GM18519 (cell line): ENCODE data around the gene FAU.
A peak's percentile ranks its signal among the peaks of the same experiment; 100 is the strongest.

ENCODE experiments used
- ATAC-seq: cut with Tn5 transposase; IDR thresholded peaks from one replicate; pipeline ENCODE4 v1.9.1; 2021; ENCODE audit warnings: mild to moderate bottlenecking, moderate library complexity; ENCODE audit not compliant: unreplicated experiment, low FRiP score

Gene FAU

GRCh38 chr11:65109231-65110198 lies 12.4 kb downstream of the FAU start:
- no peak for ATAC-seq

DNA sequence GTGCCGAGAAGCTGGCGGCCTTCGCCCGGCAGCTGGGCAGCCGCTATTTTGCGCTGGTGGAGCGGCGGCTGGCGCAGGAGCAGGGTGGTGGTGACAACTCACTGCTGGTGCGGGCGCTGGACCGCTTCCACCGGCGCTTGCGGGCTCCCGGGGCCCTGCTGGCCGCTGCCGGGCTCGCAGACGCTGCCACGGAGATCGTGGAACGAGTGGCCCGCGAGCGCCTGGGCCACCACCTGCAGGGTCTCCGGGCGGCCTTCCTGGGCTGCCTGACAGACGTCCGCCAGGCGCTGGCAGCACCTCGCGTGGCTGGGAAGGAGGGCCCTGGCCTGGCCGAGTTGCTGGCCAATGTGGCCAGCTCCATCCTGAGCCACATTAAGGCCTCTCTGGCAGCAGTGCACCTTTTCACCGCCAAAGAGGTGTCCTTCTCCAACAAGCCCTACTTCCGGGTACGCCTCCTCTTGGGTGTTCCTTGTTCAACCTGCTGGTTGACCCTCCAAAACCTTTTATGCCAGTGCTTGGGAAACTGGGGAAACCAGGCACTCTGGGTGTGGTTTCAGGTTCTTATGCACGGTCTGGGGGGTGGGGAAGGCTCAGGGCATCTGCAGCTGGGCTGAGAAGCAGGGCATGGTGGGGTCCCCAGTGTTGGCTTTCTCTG lies 13.3 kb downstream of the FAU start:
- no peak for ATAC-seq

DNA sequence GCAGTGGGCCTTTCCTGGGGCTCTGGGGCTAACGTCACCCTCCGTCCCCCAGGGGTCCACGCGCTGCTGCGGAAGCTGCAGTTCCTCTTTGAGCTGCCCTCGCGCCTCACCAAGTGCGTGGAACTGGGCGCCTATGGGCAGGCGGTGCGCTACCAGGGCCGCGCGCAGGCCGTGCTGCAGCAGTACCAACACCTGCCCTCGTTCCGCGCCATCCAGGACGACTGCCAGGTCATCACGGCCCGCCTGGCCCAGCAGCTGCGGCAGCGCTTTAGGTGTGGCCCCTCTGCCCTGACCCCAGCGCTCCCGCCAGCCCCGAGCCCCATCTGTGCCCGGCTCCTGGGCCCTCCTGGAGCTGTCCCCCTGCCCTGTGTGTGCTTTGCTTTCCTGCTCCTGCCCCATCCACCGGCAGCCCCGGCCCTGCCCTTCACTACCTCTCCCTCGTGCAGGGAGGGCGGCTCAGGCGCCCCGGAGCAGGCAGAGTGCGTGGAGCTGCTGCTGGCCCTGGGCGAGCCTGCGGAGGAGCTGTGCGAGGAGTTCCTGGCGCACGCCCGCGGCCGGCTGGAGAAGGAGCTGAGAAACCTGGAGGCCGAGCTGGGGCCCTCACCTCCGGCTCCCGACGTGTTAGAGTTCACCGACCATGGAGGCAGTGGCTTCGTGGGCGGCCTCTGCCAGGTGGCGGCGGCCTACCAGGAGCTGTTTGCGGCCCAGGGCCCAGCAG lies 14.0 kb downstream of the FAU start:
- no peak for ATAC-seq

- no peak for ATAC-seq
These were observed 14.9 kb downstream of the FAU start for GRCh38 chr11:65107078-65107477.

DNA sequence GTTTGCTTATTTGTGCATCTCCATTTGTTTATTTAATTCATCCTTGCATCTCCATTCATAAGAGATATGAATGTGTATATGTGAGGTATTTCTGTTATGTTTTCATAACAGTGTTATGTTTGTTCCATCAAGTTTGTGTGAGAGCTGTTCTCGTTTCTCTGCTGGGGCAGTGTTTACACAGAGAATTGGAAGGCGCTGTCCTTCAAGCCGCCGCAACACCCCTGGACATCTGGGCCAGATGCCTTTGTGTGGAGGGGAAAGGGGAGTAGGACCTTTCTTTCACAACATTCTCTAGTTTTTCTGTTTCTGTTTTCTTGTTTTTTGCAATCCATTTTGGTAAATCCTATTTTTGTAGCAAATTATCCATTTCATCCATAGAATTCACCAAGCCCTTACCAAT lies 17.3 kb downstream of the FAU start:
- no peak for ATAC-seq

GRCh38 chr11:65103476-65103875 lies 18.5 kb downstream of the FAU start:
- ATAC-seq, result no peak

DNA sequence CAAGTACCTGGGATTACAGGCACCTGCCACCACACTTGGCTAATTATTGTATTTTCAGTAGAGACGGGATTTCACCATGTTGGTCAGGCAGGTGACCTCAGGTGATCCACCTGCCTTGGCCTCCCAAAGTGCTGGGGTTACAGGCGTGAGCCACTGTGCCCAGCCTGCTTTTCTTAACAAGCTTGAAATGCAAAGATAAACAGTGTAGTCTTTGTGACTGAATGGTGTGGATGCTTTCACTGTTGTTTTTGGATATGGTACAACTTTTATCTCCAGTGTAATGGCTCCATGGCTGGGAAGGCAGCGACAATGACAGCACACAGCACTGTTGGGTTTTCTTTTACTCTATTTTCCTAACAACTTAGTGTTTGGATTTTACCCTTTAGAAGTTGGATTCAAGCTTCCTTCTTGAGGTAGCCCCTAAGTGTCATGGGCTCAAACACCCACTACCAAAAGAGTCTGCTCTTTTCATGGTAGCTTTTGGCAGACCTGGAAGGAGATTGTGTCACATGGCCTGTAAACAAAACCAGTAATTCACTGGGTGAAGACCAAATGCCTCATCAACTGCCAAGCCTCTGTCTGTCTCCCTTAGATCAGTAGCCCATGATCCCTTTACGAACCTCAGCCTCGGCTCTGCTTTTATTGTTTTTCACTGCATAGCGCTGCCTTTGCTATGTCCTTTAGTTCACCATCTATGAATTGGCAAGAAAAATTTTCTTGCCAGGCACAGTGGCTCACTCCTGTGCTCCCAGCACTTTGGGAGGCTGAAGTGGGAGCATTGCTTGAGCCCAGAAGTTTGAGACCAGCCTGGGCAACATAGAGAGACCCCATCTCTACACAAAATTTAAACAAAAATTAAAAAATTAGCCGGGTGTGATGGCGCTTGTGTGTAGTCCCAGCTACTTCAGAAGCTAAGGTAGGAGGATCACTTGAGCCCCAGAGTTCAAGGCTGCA lies 19.5 kb downstream of the FAU start:
- ATAC-seq, result no peak

DNA sequence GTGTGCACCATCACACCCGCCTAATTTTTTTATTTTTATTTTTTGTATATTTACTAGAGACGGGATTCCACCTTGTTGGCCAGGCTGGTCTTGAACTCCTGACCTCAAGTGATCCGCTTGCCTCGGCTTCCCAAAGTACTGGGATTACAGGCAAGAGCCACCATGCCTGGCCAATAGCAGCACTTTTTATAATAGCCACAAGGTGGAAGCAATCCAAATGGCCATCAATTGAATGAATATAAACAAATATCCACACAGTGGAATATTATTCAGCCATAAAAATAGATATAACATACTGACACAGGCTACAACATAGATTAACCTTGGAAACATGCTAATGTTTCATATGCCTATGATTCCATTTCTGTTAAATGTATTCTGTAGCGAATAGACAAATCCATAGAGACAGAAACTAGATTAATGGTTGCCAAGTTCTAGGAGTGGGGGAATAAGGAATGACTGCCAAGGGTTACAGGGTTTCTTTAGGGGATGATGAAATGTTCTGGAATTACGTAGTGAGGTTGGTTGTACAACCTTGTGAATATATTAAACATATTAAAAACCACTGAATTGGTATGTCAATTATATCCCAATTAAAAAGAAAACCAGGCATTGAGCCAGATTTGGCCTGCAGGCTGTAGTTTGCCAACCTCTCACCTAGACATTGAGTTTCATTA lies 21.1 kb downstream of the FAU start:
- no peak for ATAC-seq

- no peak for ATAC-seq
These were observed 25.0 kb downstream of the FAU start for GRCh38 chr11:65096926-65097325.

DNA sequence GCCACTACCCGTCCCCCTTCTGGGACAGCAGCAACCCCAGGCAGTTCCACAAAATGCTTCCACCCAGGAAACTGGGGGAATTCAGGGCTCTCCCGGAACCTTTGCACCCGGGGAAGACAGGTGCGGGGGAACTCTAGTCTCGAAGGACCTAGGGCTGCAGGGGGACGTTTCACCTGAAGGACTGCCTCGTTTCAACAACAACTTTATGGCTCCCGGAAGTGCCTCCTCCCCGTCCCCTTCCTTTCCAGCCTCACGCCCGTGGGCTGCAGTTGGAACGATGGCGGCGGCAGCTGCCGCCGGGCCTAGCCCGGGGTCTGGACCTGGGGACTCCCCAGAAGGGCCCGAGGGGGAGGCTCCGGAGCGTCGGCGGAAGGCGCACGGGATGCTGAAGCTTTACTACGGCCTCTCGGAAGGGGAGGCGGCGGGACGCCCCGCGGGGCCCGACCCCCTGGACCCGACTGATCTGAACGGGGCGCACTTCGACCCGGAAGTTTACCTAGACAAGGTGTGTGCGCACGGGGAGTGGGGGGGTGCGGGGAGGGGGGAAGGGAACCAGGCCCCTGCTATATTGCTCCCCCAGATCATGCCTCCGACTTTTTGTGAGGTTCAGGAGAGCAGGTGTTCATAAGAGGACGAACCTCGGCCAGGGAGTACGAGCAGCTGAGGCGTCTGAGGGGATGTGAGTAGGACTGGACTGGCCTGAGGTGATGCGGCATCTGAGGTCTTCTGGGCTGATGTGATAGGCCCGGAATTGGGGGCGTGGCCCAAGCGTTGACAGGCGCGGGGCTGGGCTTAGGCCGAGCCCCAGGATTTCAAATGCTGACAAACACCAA lies 25.7 kb downstream of the FAU start, which contains the start of gene VPS51:
Gene VPS51, plus strand, starts transcription at position 241 of the 833 bp plus-strand sequence. Its CDS starts 37 bp downstream, at position 278.
- peak; percentile 62 for ATAC-seq

DNA sequence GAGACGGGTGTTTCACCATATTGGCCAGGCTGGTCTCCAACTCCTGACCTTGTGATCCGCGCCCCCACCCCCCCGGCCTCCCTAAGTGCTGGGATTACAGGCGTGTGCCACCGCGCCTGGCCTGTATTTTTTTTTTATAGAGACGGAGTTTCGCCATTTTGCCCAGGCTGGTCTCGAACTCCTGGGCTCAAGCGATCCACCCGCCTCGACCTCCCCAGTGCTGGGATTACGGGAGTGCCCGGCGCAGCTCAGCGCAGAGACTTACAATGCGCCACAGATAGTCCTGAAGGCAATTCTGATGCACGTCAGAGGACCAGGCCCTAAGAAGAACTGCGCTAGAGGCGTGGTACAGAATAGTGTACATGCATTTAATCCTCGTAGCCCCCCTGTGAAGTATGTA lies 26.5 kb downstream of the FAU start:
- ATAC-seq, result no peak

- no peak for ATAC-seq
These were observed 31.3 kb downstream of the FAU start for GRCh38 chr11:65090628-65091027.

GRCh38 chr11:65089621-65090020 lies 32.3 kb downstream of the FAU start:
- no peak for ATAC-seq

DNA sequence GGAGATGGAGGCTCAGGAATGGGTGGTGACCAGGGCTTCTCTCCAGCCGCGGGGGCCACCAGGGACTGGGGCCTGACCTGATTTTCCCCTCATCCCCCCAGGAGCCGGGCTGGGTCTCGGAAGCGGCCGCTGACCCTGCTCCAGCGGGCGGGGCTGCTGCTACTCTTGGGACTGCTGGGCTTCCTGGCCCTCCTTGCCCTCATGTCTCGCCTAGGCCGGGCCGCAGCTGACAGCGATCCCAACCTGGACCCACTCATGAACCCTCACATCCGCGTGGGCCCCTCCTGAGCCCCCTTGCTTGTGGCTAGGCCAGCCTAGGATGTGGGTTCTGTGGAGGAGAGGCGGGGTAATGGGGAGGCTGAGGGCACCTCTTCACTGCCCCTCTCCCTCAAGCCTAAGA lies 34.1 kb downstream of the FAU start:
- ATAC-seq, result no peak

GRCh38 chr11:65087216-65087615 lies 34.7 kb downstream of the FAU start:
- ATAC-seq, result no peak

GRCh38 chr11:65086809-65087208 lies 35.1 kb downstream of the FAU start:
- no peak for ATAC-seq

- ATAC-seq, result no peak
These were observed 36.5 kb downstream of the FAU start for GRCh38 chr11:65085446-65085845.

DNA sequence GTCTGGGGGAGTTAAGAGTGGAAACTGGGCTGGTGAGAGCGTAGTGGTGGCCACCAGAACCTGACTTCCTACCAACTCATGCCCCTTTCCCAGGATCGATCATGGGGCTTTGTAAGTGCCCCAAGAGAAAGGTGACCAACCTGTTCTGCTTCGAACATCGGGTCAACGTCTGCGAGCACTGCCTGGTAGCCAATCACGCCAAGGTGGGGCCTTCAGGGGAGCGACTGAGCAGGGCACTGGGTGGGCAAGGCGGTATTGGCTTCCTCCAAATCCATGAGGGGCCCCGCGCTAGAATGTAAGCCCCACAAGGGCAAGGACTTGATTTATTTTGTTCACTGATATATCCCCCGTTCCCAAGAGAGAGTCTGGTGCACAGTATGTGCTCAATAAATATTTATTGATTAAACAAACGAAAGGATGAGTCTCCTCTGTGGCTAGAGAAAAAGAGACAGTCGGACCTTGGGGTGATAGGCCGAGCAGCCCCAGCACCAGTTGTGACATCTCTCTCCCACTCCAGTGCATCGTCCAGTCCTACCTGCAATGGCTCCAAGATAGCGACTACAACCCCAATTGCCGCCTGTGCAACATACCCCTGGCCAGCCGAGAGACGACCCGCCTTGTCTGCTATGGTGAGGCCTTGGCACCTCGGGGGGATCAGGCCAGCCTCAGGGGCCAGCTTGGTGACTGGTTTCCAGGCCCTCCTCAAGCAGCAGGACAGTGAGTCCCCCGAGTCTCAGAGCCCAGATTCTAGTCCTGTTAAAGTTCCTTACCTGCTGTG lies 37.1 kb downstream of the FAU start:
- ATAC-seq, result no peak
